Endothelial cell of umbilical vein (primary cell): ENCODE measurements around the gene PTRHD1. TPM values are rescaled to one million over a fixed set of nuclear protein-coding genes. Genes with fewer than 3 reads are reported as not detected.

Experiments
- BruUV-seq: library from RNA; stranded (reverse); fragments of 400-500 nt; replicated peaks from 2 replicates; lab custom pipeline; 2021; lab: Mats Ljungman, UMichigan
- CTCF ChIA-PET: fragments of 300-600, 350-600 bp; sonication (Branson Sonifier 250); formaldehyde crosslinking; loops from one replicate; lab custom pipeline; 2021; ENCODE audit warnings: antibody characterized with exemption, inconsistent platforms; lab: Charles Lee
- POLR2A ChIA-PET: fragments of 300-600, 350-600 bp; sonication (Branson Sonifier 250); formaldehyde crosslinking; loops from one replicate; lab custom pipeline; 2021; ENCODE audit warnings: antibody characterized with exemption, inconsistent platforms; lab: Charles Lee
- DNase-seq: peaks from one replicate; pipeline ENCODE4 v3.0.0-alpha.2; 2011; ENCODE audit warnings: low read depth, low spot score
- FAIRE-seq: peaks from 2 replicates; lab custom pipeline; 2011; peaks lifted over from hg19 to GRCh38; lab: Jason Lieb, UNC
- H2AFZ ChIP-seq: 2 replicates; pipeline ENCODE4 v1.6.0; 2012; ENCODE audit warnings: low read depth, low read length, control low read depth, inconsistent platforms
- H3K27ac ChIP-seq: 2 replicates; pipeline ENCODE4 v1.5.1; 2011; ENCODE audit warnings: low read depth, mild to moderate bottlenecking, control low read depth, low read length, moderate library complexity; ENCODE audit not compliant: insufficient read depth
- H3K27me3 ChIP-seq, 2 experiments: 2 replicates each; pipeline versions ENCODE4 v1.6.0 to v1.6.1; 2011; ENCODE audit warnings: low read length in 2 of 2, mixed read lengths in 1 of 2; ENCODE audit not compliant: control insufficient read depth in 2 of 2, insufficient read depth in 2 of 2
- H3K36me3 ChIP-seq, 2 experiments: 2 replicates in 1 of 2; 3 replicates in 1 of 2; pipeline ENCODE4 v1.5.1; 2011; ENCODE audit warnings: low read length in 2 of 2, mild to moderate bottlenecking in 1 of 2, moderate library complexity in 1 of 2; ENCODE audit not compliant: control insufficient read depth in 2 of 2, insufficient read depth in 2 of 2; ENCODE audit errors: extremely low read depth in 1 of 2
- H3K4me1 ChIP-seq: 3 replicates; pipeline ENCODE4 v1.5.1; 2011; ENCODE audit warnings: mild to moderate bottlenecking, low read length; ENCODE audit not compliant: control insufficient read depth, insufficient read depth; ENCODE audit errors: extremely low read depth
- H3K4me2 ChIP-seq: 2 replicates; pipeline ENCODE4 v1.6.1; 2011; ENCODE audit warnings: low read length, control low read depth, mixed read lengths; ENCODE audit not compliant: insufficient read depth
- H3K4me3 ChIP-seq, 3 experiments: fragments of 200-600 bp in 1 of 3; sonication (generic), shearing (Covaris generic) in 1 of 3; replicated peaks in 1 of 3; 2 replicates each; pipeline ENCODE4 v1.5.1; 2011 to 2016; ENCODE audit warnings: control low read depth in 3 of 3, low read length in 3 of 3, mild to moderate bottlenecking in 2 of 3, inconsistent platforms in 1 of 3, low read depth in 1 of 3, moderate library complexity in 1 of 3; ENCODE audit not compliant: insufficient read depth in 1 of 3
- H3K79me2 ChIP-seq: 2 replicates; pipeline ENCODE4 v1.6.0; 2012; ENCODE audit warnings: low read length, inconsistent platforms; ENCODE audit not compliant: control insufficient read depth, insufficient read depth
- H3K9ac ChIP-seq: replicated peaks from 2 replicates; pipeline ENCODE3; 2011; ENCODE audit warnings: low read length, control low read depth; ENCODE audit not compliant: insufficient read depth; ENCODE audit errors: extremely low read depth
- H3K9me1 ChIP-seq: replicated peaks from 3 replicates; pipeline ENCODE4 v1.6.0; 2011; ENCODE audit warnings: mild to moderate bottlenecking, low read length; ENCODE audit not compliant: control insufficient read depth, insufficient read depth; ENCODE audit errors: extremely low read depth
- H3K9me3 ChIP-seq: replicated peaks from 2 replicates; pipeline ENCODE4 v1.5.1; 2012; ENCODE audit warnings: low read length, inconsistent platforms; ENCODE audit not compliant: control insufficient read depth, insufficient read depth
- H4K20me1 ChIP-seq: replicated peaks from 2 replicates; pipeline ENCODE3; 2011; ENCODE audit warnings: mild to moderate bottlenecking, low read length; ENCODE audit not compliant: control insufficient read depth, insufficient read depth; ENCODE audit errors: extremely low read depth
- CTCF ChIP-seq, 2 donors: IDR thresholded peaks; 1 replicate in 1 of 2; 2 replicates in 1 of 2; pipeline ENCODE4 v1.5.1; 2011; ENCODE audit warnings: low read length in 2 of 2, mild to moderate bottlenecking in 2 of 2, moderate library complexity in 2 of 2, control low read depth in 1 of 2, inconsistent platforms in 1 of 2, low read depth in 1 of 2; ENCODE audit not compliant: insufficient read depth in 1 of 2; ENCODE audit errors: extremely low read depth in 1 of 2
- EZH2 ChIP-seq: IDR thresholded peaks from 2 replicates; pipeline ENCODE4 v1.6.1; 2012; ENCODE audit warnings: borderline replicate concordance, low read depth, mild to moderate bottlenecking, moderate library complexity, low read length, inconsistent platforms; ENCODE audit not compliant: severe bottlenecking
- FOS ChIP-seq: IDR thresholded peaks from 2 replicates; pipeline ENCODE4 v1.6.1; 2011; ENCODE audit warnings: mild to moderate bottlenecking, low read length, moderate library complexity, borderline replicate concordance; ENCODE audit not compliant: insufficient read depth
- GATA2 ChIP-seq: IDR thresholded peaks from 2 replicates; pipeline ENCODE4 v1.7.0; 2011; ENCODE audit warnings: low read depth, mild to moderate bottlenecking, moderate library complexity, mixed read lengths, low read length; ENCODE audit not compliant: insufficient read length, insufficient read depth
- JUN ChIP-seq: IDR thresholded peaks from 2 replicates; pipeline ENCODE4 v1.6.1; 2011; ENCODE audit warnings: borderline replicate concordance, low read depth; ENCODE audit not compliant: insufficient read length, insufficient read depth
- MAX ChIP-seq: IDR thresholded peaks from 2 replicates; pipeline ENCODE4 v1.6.1; 2011; ENCODE audit not compliant: insufficient read depth, insufficient read length
- MYC ChIP-seq: IDR thresholded peaks from one replicate; pipeline ENCODE4 v1.6.1; 2011; ENCODE audit warnings: mild to moderate bottlenecking, low read depth, low read length
- POLR2A ChIP-seq: IDR thresholded peaks from 2 replicates; pipeline ENCODE4 v1.6.1; 2012; ENCODE audit warnings: low read depth, mild to moderate bottlenecking, control low read depth, low read length
- POLR2AphosphoS5 ChIP-seq: IDR thresholded peaks from 2 replicates; pipeline ENCODE4 v1.6.1; 2012; ENCODE audit warnings: low read depth, mild to moderate bottlenecking, control low read depth, low read length, moderate library complexity; ENCODE audit not compliant: insufficient read depth
- dilution Hi-C: fragments of 300-500 bp; cut with MboI; formaldehyde crosslinking; loops from one replicate; pipeline ENCODE4 v1.15.0; 2019; ENCODE audit warnings: low sequenced_read_pairs; ENCODE audit not compliant: extremely low pct_ligation_motif_present
- intact Hi-C: fragments of 100-400 bp; cut with micrococcal nuclease; formaldehyde crosslinking; loops from one replicate; pipeline ENCODE4 v1.10.0; 2022
- polyA plus RNA-seq, 4 experiments: library from polyadenylated mRNA; depleted of rRNA in 3 of 4; stranded (reverse) in 3 of 4; unstranded in 1 of 4; fragments of >200 nt; gene quantifications; 2 replicates each; pipeline versions ENCODE4 v1.2.1 to v1.2.3, GENCODE V29; 2011 to 2012; ENCODE audit warnings: missing spikeins in 1 of 4
- total RNA-seq: library from RNA; stranded (reverse); gene quantifications from 2 replicates; pipeline ENCODE4 v1.2.3, GENCODE V29; 2021

The PTRHD1 gene
- total and polyA plus RNA-seq, 2 donors (not counting 3 experiments of a cell fraction or from before 2014, with no cell fraction given), result 41.1 to 68.8 TPM

- H4K20me1 ChIP-seq, result no peaks in the 10 kb centered on the region
- ChIA-PET CTCF (interaction anchor here (1.5 to 3.1 kb wide), 2 partner anchors 219 to 297 kb away, joined by 5 to 32 read pairs; no protein-coding TSS in a partner anchor), POLR2A (no interaction called here)
- no peaks in the 10 kb centered on the region for H3K9me1 ChIP-seq
- H2AFZ ChIP-seq, result no peak overlapping the region
- peaks cover 0 to 5% of the 10 kb centered on the region in 2 experiments for H3K36me3 ChIP-seq
- no TSS peak for BruUV-seq
- no peaks in the 10 kb centered on the region for H3K79me2 ChIP-seq
- dilution Hi-C loops (no loop called here), intact Hi-C loops (no loop called here)
- H3K9me3 ChIP-seq, result no peaks in the 10 kb centered on the region
- H3K27me3 ChIP-seq, result no peaks in the 10 kb centered on the region
- DNase-seq, result no peak
- H3K9ac ChIP-seq, result no peak overlapping the region
- H3K27ac ChIP-seq, result no peak overlapping the region
- no peak for TF ChIP-seq POLR2AphosphoS5
- TF ChIP-seq CTCF (IDR thresholded peaks at IDR 0.05; ENCODE audit: extremely low read depth in 1 of 2, insufficient read depth in 1 of 2, low read depth in 1 of 2, low read length in 2 of 2), result no peak
- TF ChIP-seq EZH2, result no peak
- no peak for TF ChIP-seq MAX
- no peak for TF ChIP-seq GATA2
- no peak for TF ChIP-seq FOS
- no peak for TF ChIP-seq JUN
- TF ChIP-seq MYC, result no peak
- no peak for TF ChIP-seq POLR2A
- no peak overlapping the region for H3K4me2 ChIP-seq
- no peak for FAIRE-seq
- H3K4me1 ChIP-seq, result peaks cover 4% of the 10 kb centered on the region
- H3K4me3 ChIP-seq, result no peak overlapping the region
Observed at GRCh38 chr2:24832073-24832461, 38.9 kb upstream of the PTRHD1 start.
